ENCODE data around the gene ZNRF4. TPM values are rescaled to one million over a fixed set of nuclear protein-coding genes. Genes with fewer than 3 reads are reported as not detected.

Gene ZNRF4
- total and polyA plus RNA-seq, 7 donors, result not detected

GRCh38 chr19:5444431-5444830 is 10.8 kb upstream of the ZNRF4 start:
- WGBS, 2 donors, result 62 to 76% methylated on average over 5 of the region's 5 CpGs
- Histone ChIP-seq H3K4me3 (no peak overlapping the region), H3K27me3 (peaks cover 0 to 45% (median 10%) of the 10 kb centered on the region in 3 donors), H3K27ac (no peak overlapping the region), H3K4me1 (no peaks in the 10 kb centered on the region), H3K36me3 (no peaks in the 10 kb centered on the region), H3K9me3 (no peaks in the 10 kb centered on the region)
- DNase-seq, result no peak
- intact Hi-C loops (cut with DNase I), result no loop called here
- no peak for TF ChIP-seq POLR2AphosphoS5 (IDR thresholded peaks at IDR 0.05)

- H3K9me3 ChIP-seq, result no peaks in the 10 kb centered on the region
- no peaks in the 10 kb centered on the region for H3K36me3 ChIP-seq
- intact Hi-C loops (cut with DNase I), result no loop called here
- no peak overlapping the region for H3K4me3 ChIP-seq
- no peak for DNase-seq
- peaks cover 0 to 46% (median 15%) of the 10 kb centered on the region in 3 donors for H3K27me3 ChIP-seq
- TF ChIP-seq CTCF (IDR thresholded peaks at IDR 0.05), result no peak
- 0% methylated on average over 1 to 2 of the region's 2 CpGs for WGBS, 2 donors
- H3K27ac ChIP-seq, result no peak overlapping the region
- H3K4me1 ChIP-seq, result no peaks in the 10 kb centered on the region
Measured at GRCh38 chr19:5445071-5445470, 10.1 kb upstream of the ZNRF4 start.

GRCh38 chr19:5445561-5446055 is 9.6 kb upstream of the ZNRF4 start:
- TF ChIP-seq CTCF (IDR thresholded peaks at IDR 0.05), result no peak
- TF ChIP-seq POLR2AphosphoS5 (IDR thresholded peaks at IDR 0.05), result no peak
- no peak for TF ChIP-seq POLR2A (IDR thresholded peaks at IDR 0.05)
- no peak for TF ChIP-seq EP300 (IDR thresholded peaks at IDR 0.05)
- no peaks in the 10 kb centered on the region for H3K36me3 ChIP-seq
- H3K27ac ChIP-seq, result no peak overlapping the region
- H3K4me1 ChIP-seq, result no peaks in the 10 kb centered on the region
- WGBS, 2 donors, result 28 to 37% methylated on average over 5 of the region's 5 CpGs
- DNase-seq, result no peak
- intact Hi-C loops (cut with DNase I), result no loop called here
- H3K4me3 ChIP-seq, result no peak overlapping the region
- H3K27me3 ChIP-seq, result peaks cover 0 to 52% (median 16%) of the 10 kb centered on the region in 3 donors
- H3K9me3 ChIP-seq, result no peaks in the 10 kb centered on the region

GRCh38 chr19:5447700-5448311 is 7.4 kb upstream of the ZNRF4 start:
- Histone ChIP-seq H3K9me3 (no peaks in the 10 kb centered on the region), H3K27me3 (peaks cover 0 to 63% (median 25%) of the 10 kb centered on the region in 3 donors), H3K27ac (no peak overlapping the region), H3K4me1 (no peaks in the 10 kb centered on the region), H3K4me3 (no peak overlapping the region), H3K36me3 (no peaks in the 10 kb centered on the region)
- TF ChIP-seq POLR2AphosphoS5 (IDR thresholded peaks at IDR 0.05), result no peak
- 42 to 50% methylated on average over 15 of the region's 15 CpGs for WGBS, 2 donors
- DNase-seq, result no peak
- intact Hi-C loops (cut with DNase I), result no loop called here

GRCh38 chr19:5448374-5448773 is 6.8 kb upstream of the ZNRF4 start:
- Histone ChIP-seq H3K27ac (no peak overlapping the region), H3K9me3 (no peaks in the 10 kb centered on the region), H3K4me3 (no peak overlapping the region), H3K27me3 (peaks cover 0 to 58% (median 25%) of the 10 kb centered on the region in 3 donors), H3K4me1 (no peaks in the 10 kb centered on the region), H3K36me3 (no peaks in the 10 kb centered on the region)
- intact Hi-C loops (cut with DNase I), result no loop called here
- DNase-seq, result no peak
- no peak for TF ChIP-seq CTCF (IDR thresholded peaks at IDR 0.05)
- no peak for TF ChIP-seq POLR2AphosphoS5 (IDR thresholded peaks at IDR 0.05)
- 16 to 46% methylated on average over 15 of the region's 15 CpGs for WGBS, 2 donors

Data from sigmoid colon (tissue), 7 donors.